Osteoblast (primary cell): ENCODE measurements around the gene PID1. TPM values are rescaled to one million over a fixed set of nuclear protein-coding genes. Genes with fewer than 3 reads are reported as not detected.

ENCODE experiments used
- DNase-seq: peaks from one replicate; pipeline ENCODE4 v3.0.0; 2011; ENCODE audit warnings: low spot score, mixed read lengths; ENCODE audit not compliant: insufficient read length; ENCODE audit errors: missing footprints
- H2AFZ ChIP-seq: 2 replicates; pipeline ENCODE4 v1.6.0; 2011; ENCODE audit warnings: mild to moderate bottlenecking, low read length
- H3K27ac ChIP-seq: 2 replicates; pipeline ENCODE4 v1.5.1; 2011; ENCODE audit warnings: mild to moderate bottlenecking, low read depth, low read length, moderate library complexity
- H3K27me3 ChIP-seq: 2 replicates; pipeline ENCODE4 v1.6.0; 2012; ENCODE audit warnings: mild to moderate bottlenecking, control low read depth, inconsistent platforms, low read length, moderate library complexity; ENCODE audit not compliant: insufficient read depth
- H3K36me3 ChIP-seq: 2 replicates; pipeline ENCODE4 v1.5.1; 2011; ENCODE audit warnings: mild to moderate bottlenecking, low read length, control low read depth, moderate library complexity; ENCODE audit not compliant: insufficient read depth
- H3K4me1 ChIP-seq: 2 replicates; pipeline ENCODE4 v1.5.1; 2011; ENCODE audit warnings: mild to moderate bottlenecking, low read length, control low read depth, moderate library complexity; ENCODE audit not compliant: insufficient read depth
- H3K4me2 ChIP-seq: 2 replicates; pipeline ENCODE4 v1.6.0; 2011; ENCODE audit warnings: mild to moderate bottlenecking, low read length; ENCODE audit not compliant: insufficient read depth
- H3K4me3 ChIP-seq: fragments of 200-600 bp; sonication (generic); 3 replicates; pipeline ENCODE4 v1.5.1; 2012; ENCODE audit warnings: mild to moderate bottlenecking, low read length, inconsistent platforms; ENCODE audit not compliant: insufficient read depth
- H3K79me2 ChIP-seq: 2 replicates; pipeline ENCODE4 v1.6.0; 2012; ENCODE audit warnings: mild to moderate bottlenecking, low read length, control low read depth, inconsistent platforms; ENCODE audit not compliant: insufficient read depth
- H3K9me3 ChIP-seq: 2 replicates; pipeline ENCODE4 v1.5.1; 2011; ENCODE audit warnings: low read depth, low read length, control low read depth
- H4K20me1 ChIP-seq: 2 replicates; pipeline ENCODE4 v1.6.0; 2012; ENCODE audit warnings: mild to moderate bottlenecking, low read length, control low read depth; ENCODE audit not compliant: insufficient read depth
- total RNA-seq: library from RNA; depleted of rRNA; stranded (reverse); fragments of >200 nt; gene quantifications from 2 replicates; pipeline ENCODE4 v1.2.3, GENCODE V29; 2012
- TF ChIP-seq, protein P1 (sequence below): IDR thresholded peaks from 2 replicates; pipeline ENCODE4 v1.5.1; 2011; ENCODE audit warnings: mild to moderate bottlenecking, low read depth, low read length, moderate library complexity; ENCODE audit errors: extremely low read depth

Gene PID1
- total RNA-seq, 1 donor, result 9.8 TPM

DNA sequence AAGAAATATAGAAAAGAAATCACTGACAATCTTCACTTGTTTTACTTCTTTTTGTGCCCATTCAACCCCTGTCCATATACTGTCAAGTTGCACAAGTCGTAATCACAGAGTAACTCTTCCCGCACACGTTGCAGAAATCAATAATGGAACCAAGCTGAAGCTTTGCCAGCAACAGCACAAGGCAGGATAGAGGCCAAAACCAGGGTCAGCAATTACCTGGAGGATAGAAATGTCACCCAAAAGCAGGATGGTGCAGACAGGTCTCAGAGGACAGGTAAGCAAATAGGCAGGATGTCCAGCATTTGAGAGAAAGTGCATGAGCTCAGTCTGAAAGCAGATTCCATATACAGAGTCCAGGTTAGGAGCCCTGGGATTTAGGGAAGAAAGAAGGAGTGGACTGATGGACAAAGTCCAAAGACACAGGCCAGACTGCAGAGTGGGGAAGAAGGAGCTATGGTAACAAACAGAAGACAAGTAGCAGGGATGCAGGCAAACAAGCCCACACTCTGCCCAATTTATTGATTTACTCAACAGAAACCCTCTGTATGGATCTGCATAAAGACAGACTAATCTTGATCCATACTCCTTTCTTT, 52.7 kb downstream of the PID1 start:
- Histone ChIP-seq H3K27me3 (no peaks in the 10 kb centered on the region), H2AFZ (no peak overlapping the region), H4K20me1 (no peaks in the 10 kb centered on the region), H3K4me2 (no peak overlapping the region), H3K36me3 (no peaks in the 10 kb centered on the region), H3K4me1 (no peaks in the 10 kb centered on the region), H3K9me3 (no peaks in the 10 kb centered on the region), H3K79me2 (no peaks in the 10 kb centered on the region), H3K4me3 (no peak overlapping the region), H3K27ac (no peak overlapping the region)
- DNase-seq, result no peak
- TF ChIP-seq, protein P1, sequence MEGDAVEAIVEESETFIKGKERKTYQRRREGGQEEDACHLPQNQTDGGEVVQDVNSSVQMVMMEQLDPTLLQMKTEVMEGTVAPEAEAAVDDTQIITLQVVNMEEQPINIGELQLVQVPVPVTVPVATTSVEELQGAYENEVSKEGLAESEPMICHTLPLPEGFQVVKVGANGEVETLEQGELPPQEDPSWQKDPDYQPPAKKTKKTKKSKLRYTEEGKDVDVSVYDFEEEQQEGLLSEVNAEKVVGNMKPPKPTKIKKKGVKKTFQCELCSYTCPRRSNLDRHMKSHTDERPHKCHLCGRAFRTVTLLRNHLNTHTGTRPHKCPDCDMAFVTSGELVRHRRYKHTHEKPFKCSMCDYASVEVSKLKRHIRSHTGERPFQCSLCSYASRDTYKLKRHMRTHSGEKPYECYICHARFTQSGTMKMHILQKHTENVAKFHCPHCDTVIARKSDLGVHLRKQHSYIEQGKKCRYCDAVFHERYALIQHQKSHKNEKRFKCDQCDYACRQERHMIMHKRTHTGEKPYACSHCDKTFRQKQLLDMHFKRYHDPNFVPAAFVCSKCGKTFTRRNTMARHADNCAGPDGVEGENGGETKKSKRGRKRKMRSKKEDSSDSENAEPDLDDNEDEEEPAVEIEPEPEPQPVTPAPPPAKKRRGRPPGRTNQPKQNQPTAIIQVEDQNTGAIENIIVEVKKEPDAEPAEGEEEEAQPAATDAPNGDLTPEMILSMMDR, result no peak

DNA sequence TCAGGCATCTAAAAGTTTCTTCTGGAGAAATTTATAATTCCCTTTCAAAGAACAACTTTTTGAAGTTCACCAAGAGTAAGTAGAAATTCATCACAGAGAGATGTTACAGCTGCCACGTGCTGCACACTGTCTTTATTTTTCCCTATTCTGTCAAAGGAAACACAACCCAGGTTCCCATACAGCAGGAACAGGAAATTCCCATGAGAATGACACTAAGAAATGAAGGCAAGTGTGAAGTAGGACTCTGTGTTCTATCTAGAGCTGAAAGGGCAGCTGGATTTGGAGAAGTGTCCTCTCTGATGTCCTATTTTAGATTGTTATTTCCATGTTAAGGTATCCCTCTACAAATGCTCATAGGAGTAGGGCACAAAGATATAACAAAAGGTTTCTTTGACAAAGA, 58.8 kb downstream of the PID1 start:
- no peaks in the 10 kb centered on the region for H4K20me1 ChIP-seq
- DNase-seq, result no peak

DNA sequence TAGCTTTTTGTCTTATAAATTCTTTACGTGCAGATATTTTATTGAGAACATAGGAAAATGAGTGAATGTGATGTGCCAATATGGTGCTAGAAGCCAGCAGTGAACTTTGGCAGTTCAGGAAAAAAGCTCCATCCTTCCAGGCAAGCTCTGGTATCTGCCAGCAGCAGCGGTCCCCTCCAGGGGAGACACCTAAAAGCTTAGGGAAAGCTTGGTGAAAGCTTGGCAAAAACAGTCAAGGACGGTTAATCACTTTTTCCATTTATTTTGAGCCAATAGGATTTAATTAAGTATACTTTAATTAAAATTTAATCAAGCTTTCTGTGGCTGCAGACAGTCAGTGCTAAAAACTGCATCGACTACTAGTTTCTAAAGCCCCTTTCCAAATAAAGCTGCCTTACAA, 60.4 kb downstream of the PID1 start:
- Histone ChIP-seq H2AFZ (no peak overlapping the region), H3K36me3 (no peaks in the 10 kb centered on the region), H3K27ac (no peak overlapping the region), H3K4me1 (no peaks in the 10 kb centered on the region), H3K4me3 (no peak overlapping the region), H4K20me1 (no peaks in the 10 kb centered on the region), H3K9me3 (no peaks in the 10 kb centered on the region), H3K4me2 (no peak overlapping the region), H3K27me3 (no peaks in the 10 kb centered on the region), H3K79me2 (no peaks in the 10 kb centered on the region)
- no peak for DNase-seq
- TF ChIP-seq, protein P1, result no peak

More for the DNA sequence above, 58.8 kb downstream of the PID1 start:
- H2AFZ ChIP-seq, result no peak overlapping the region
- H3K27me3 ChIP-seq, result no peaks in the 10 kb centered on the region
- H3K4me3 ChIP-seq, result no peak overlapping the region
- TF ChIP-seq, protein P1, result no peak
- H3K79me2 ChIP-seq, result no peaks in the 10 kb centered on the region
- no peaks in the 10 kb centered on the region for H3K9me3 ChIP-seq
- H3K4me2 ChIP-seq, result no peak overlapping the region
- no peak overlapping the region for H3K27ac ChIP-seq
- H3K4me1 ChIP-seq, result no peaks in the 10 kb centered on the region
- H3K36me3 ChIP-seq, result no peaks in the 10 kb centered on the region

DNA sequence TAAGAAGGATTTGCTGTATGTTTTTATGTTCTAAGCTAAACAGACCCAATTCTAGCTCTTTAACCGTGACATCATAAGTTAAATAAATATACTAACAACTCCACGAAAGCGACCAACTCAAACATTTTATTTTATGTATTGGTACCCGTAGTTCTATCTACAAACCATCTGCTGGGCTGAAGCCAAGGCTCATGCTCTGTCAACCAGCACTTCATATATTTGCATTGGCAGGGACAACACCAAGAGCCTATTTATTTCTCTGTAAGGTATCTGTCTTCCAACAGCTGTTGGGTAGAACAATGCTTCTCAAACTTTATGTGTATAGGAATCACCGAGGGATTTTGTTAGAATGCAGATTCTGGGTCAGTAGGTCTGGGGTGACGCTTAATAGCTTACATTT, 64.5 kb downstream of the PID1 start:
- Histone ChIP-seq H3K4me3 (no peak overlapping the region), H3K27ac (no peak overlapping the region), H3K4me2 (no peak overlapping the region), H3K36me3 (no peaks in the 10 kb centered on the region), H3K4me1 (no peaks in the 10 kb centered on the region), H4K20me1 (no peaks in the 10 kb centered on the region), H2AFZ (no peak overlapping the region), H3K9me3 (no peaks in the 10 kb centered on the region), H3K79me2 (no peaks in the 10 kb centered on the region), H3K27me3 (no peaks in the 10 kb centered on the region)
- TF ChIP-seq, protein P1, result no peak
- DNase-seq, result no peak
